ENCODE results near the gene CISH. TPM values are rescaled to one million over a fixed set of nuclear protein-coding genes. Genes with fewer than 3 reads are reported as not detected.

Gene CISH
- total and polyA plus RNA-seq, 12 donors: 5.4 to 131 (median 23.1) TPM

DNA sequence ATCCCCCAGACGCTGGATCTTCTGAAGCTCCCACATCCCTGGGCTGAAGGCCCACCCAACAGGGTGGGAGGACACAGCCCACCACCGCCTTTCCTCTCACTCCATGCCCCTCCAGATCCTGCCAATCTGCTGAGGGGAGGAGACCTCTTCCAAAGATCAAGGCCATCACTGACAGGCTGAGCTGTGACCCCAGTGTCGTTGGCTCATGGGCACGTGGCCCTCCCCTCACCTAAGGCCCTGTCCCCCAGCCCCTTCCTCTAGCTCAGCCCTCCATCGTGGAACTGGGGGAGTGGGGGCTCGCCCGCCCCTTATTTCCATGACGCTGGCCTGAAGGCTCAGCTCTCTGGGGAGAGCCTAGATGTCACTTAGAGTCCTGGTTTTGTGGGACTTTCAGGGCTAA, 54.5 kb downstream of the CISH start:
- Histone ChIP-seq H3K9me3 (no peaks in the 10 kb centered on the region), H3K4me3 (no peak overlapping the region), H3K36me3 (peaks cover 0 to 5% (median 0%) of the 10 kb centered on the region in 9 donors), H3K27ac (no peak overlapping the region), H3K4me1 (peaks cover 0 to 20% (median 6%) of the 10 kb centered on the region in 9 donors), H3K27me3 (no peaks in the 10 kb centered on the region)
- ATAC-seq: no peak
- no peak for DNase-seq
- intact Hi-C loops (cut with DNase I): no loop called here
- 58 to 67% methylated on average over 8 of the region's 8 CpGs for WGBS, 2 donors
- TF ChIP-seq CTCF (IDR thresholded peaks at IDR 0.05): no peak

Other genes starting within 250 kb of the CISH start
- 1 to 10 TPM in 9 of 10 donors, under 1 TPM in 1; 0.95 to 3.9 (median 2.6) TPM for gene CACNA2D2, start 108.1 kb downstream of the CISH start, total RNA-seq
- gene CACNA2D2, start 108.1 kb downstream of the CISH start, polyA plus RNA-seq: 1 to 10 TPM in 1 of 2 donors, under 1 TPM in 1; 0.42 to 2.2 TPM
- gene C3orf18, start 44.0 kb downstream of the CISH start, total RNA-seq: 10 to 100 TPM; 31.6 to 49.9 (median 43.4) TPM
- 10 to 100 TPM; 19.9 to 28.7 TPM for gene C3orf18, start 44.0 kb downstream of the CISH start, polyA plus RNA-seq
- 10 to 100 TPM; 10.6 to 19.0 (median 14.8) TPM for gene HEMK1, start 42.3 kb downstream of the CISH start, total RNA-seq
- 10 to 100 TPM; 13.5 to 17.7 TPM for gene HEMK1, start 42.3 kb downstream of the CISH start, polyA plus RNA-seq
- 100 to 1,000 TPM; 278 to 496 (median 334) TPM for gene MAPKAPK3, start 5.4 kb upstream of the CISH start, total RNA-seq
- 100 to 1,000 TPM; 134 to 225 TPM for gene MAPKAPK3, start 5.4 kb upstream of the CISH start, polyA plus RNA-seq
- 1 to 10 TPM; 4.3 to 6.6 (median 4.7) TPM for gene DOCK3, start 63.2 kb upstream of the CISH start, total RNA-seq
- 1 to 10 TPM; 1.2 to 5.0 TPM for gene DOCK3, start 63.2 kb upstream of the CISH start, polyA plus RNA-seq

Measured in heart right ventricle (tissue), 16 donors.